ENCODE data around the gene DHX58.

DNA sequence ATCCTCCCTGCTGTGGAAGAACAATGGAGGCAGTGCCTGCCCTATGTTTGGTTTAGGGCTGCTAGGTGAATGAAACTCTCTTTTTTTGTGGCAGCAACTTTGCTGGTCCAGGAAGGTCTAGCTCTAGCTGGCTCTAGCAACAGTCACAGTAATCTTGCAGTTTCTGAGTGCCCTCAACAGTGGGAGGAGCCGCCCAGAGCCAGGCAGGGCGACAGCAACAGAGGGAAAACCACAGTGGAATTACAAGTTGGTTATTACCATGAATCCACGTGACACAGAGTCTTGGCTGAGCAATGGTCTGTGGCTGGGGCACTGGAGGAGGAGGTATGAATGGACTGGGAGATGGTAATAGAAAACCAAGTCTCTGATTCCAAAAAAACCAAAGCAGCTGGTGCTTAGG lies 20.4 kb upstream of the DHX58 start:
- TF ChIP-seq, protein P1, sequence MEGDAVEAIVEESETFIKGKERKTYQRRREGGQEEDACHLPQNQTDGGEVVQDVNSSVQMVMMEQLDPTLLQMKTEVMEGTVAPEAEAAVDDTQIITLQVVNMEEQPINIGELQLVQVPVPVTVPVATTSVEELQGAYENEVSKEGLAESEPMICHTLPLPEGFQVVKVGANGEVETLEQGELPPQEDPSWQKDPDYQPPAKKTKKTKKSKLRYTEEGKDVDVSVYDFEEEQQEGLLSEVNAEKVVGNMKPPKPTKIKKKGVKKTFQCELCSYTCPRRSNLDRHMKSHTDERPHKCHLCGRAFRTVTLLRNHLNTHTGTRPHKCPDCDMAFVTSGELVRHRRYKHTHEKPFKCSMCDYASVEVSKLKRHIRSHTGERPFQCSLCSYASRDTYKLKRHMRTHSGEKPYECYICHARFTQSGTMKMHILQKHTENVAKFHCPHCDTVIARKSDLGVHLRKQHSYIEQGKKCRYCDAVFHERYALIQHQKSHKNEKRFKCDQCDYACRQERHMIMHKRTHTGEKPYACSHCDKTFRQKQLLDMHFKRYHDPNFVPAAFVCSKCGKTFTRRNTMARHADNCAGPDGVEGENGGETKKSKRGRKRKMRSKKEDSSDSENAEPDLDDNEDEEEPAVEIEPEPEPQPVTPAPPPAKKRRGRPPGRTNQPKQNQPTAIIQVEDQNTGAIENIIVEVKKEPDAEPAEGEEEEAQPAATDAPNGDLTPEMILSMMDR (IDR thresholded peaks at IDR 0.05): no peak
- no peak for TF ChIP-seq EZH2 (IDR thresholded peaks at IDR 0.05)
- TF ChIP-seq EZH2phosphoT487 (IDR thresholded peaks at IDR 0.05): no peak

Data from neural progenitor cell (in vitro differentiated cells).